HTR-8/SVneo (cell line): Measurements from ENCODE around the gene STOML1.
"Not testable (repeated sequence)": the region's sequence is repeated elsewhere in the genome, so short reads cannot be mapped to it uniquely, and the experiment has no call there.

ENCODE experiments used
- DNase-seq: peaks from one replicate; pipeline ENCODE4 v3.0.0; 2011; ENCODE audit warnings: low spot score, mixed read lengths; ENCODE audit not compliant: insufficient read length
- FAIRE-seq: peaks from 2 replicates; lab custom pipeline; 2011; peaks lifted over from hg19 to GRCh38; lab: Jason Lieb, UNC

STOML1 gene

GRCh38 chr15:73950831-73951561 is 41.1 kb downstream of the STOML1 start:
- FAIRE-seq (no peak), DNase-seq (peak; percentile 89)

- DNase-seq (no peak), FAIRE-seq (peak; percentile 4)
These were observed 41.6 kb downstream of the STOML1 start for GRCh38 chr15:73950479-73950830.

GRCh38 chr15:73949496-73949895 is 42.6 kb downstream of the STOML1 start:
- no peak for DNase-seq
- no peak for FAIRE-seq

- DNase-seq (no peak), FAIRE-seq (no peak)
These were observed 43.1 kb downstream of the STOML1 start for GRCh38 chr15:73948982-73949381.

GRCh38 chr15:73948396-73948795 is 43.7 kb downstream of the STOML1 start:
- DNase-seq, result no peak
- no peak for FAIRE-seq

- DNase-seq (no peak), FAIRE-seq (no peak)
These were observed 44.4 kb downstream of the STOML1 start for GRCh38 chr15:73947651-73948050.

- DNase-seq (no peak), FAIRE-seq (no peak)
These were observed 45.2 kb downstream of the STOML1 start for GRCh38 chr15:73946795-73947370.

GRCh38 chr15:73946046-73946721 is 45.9 kb downstream of the STOML1 start:
- no peak for FAIRE-seq
- no peak for DNase-seq

GRCh38 chr15:73945130-73945508 is 47.0 kb downstream of the STOML1 start:
- DNase-seq (no peak), FAIRE-seq (no peak)

GRCh38 chr15:73944161-73945129 is 47.6 kb downstream of the STOML1 start:
- DNase-seq (no peak), FAIRE-seq (no peak)

- FAIRE-seq, result no peak
- DNase-seq, result no peak
These were observed 49.3 kb downstream of the STOML1 start for GRCh38 chr15:73942751-73943270.

GRCh38 chr15:73941871-73942635 is 50.0 kb downstream of the STOML1 start:
- DNase-seq (no peak), FAIRE-seq (no peak)

GRCh38 chr15:73941449-73941848 is 50.6 kb downstream of the STOML1 start:
- FAIRE-seq (no peak), DNase-seq (no peak)

- DNase-seq (peak; percentile 86), FAIRE-seq (peak; percentile 91)
These were observed 51.1 kb downstream of the STOML1 start for GRCh38 chr15:73941044-73941443.

- DNase-seq, result no peak
- peak; percentile 13 for FAIRE-seq
These were observed 51.8 kb downstream of the STOML1 start for GRCh38 chr15:73940061-73940981.

- DNase-seq (no peak), FAIRE-seq (no peak)
These were observed 53.0 kb downstream of the STOML1 start for GRCh38 chr15:73939138-73939537.

- not testable (repeated sequence) for DNase-seq, FAIRE-seq
These were observed 53.6 kb downstream of the STOML1 start for GRCh38 chr15:73938516-73938915.

GRCh38 chr15:73937726-73938125 is 54.4 kb downstream of the STOML1 start:
- DNase-seq (no peak), FAIRE-seq (no peak)
